Measurements from ENCODE around the gene IRF9.

GRCh38 chr14:24143511-24143910, 17.6 kb upstream of the IRF9 start:
- TF ChIP-seq SIN3A (IDR thresholded peaks at IDR 0.05; ENCODE audit: borderline replicate concordance, insufficient read depth, low read length) (no peak), POLR2AphosphoS5 (IDR thresholded peaks at IDR 0.05; ENCODE audit: low read depth, low read length) (no peak), TAF1 (IDR thresholded peaks at IDR 0.05; ENCODE audit: borderline replicate concordance, insufficient read depth, low read length) (no peak), FOXP2 (optimal IDR thresholded peaks at IDR 0.05; ENCODE audit: borderline replicate concordance, extremely low read depth, extremely low read length, insufficient read depth) (no peak)
- TF ChIP-seq, protein P1, sequence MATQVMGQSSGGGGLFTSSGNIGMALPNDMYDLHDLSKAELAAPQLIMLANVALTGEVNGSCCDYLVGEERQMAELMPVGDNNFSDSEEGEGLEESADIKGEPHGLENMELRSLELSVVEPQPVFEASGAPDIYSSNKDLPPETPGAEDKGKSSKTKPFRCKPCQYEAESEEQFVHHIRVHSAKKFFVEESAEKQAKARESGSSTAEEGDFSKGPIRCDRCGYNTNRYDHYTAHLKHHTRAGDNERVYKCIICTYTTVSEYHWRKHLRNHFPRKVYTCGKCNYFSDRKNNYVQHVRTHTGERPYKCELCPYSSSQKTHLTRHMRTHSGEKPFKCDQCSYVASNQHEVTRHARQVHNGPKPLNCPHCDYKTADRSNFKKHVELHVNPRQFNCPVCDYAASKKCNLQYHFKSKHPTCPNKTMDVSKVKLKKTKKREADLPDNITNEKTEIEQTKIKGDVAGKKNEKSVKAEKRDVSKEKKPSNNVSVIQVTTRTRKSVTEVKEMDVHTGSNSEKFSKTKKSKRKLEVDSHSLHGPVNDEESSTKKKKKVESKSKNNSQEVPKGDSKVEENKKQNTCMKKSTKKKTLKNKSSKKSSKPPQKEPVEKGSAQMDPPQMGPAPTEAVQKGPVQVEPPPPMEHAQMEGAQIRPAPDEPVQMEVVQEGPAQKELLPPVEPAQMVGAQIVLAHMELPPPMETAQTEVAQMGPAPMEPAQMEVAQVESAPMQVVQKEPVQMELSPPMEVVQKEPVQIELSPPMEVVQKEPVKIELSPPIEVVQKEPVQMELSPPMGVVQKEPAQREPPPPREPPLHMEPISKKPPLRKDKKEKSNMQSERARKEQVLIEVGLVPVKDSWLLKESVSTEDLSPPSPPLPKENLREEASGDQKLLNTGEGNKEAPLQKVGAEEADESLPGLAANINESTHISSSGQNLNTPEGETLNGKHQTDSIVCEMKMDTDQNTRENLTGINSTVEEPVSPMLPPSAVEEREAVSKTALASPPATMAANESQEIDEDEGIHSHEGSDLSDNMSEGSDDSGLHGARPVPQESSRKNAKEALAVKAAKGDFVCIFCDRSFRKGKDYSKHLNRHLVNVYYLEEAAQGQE (IDR thresholded peaks at IDR 0.05; ENCODE audit: insufficient read depth in 1 of 2, low read depth in 2 of 2, low read length in 2 of 2) = no peak

Measured in PFSK-1 (cell line).